ENCODE results near the gene C13orf46.

- TF ChIP-seq, protein P1, sequence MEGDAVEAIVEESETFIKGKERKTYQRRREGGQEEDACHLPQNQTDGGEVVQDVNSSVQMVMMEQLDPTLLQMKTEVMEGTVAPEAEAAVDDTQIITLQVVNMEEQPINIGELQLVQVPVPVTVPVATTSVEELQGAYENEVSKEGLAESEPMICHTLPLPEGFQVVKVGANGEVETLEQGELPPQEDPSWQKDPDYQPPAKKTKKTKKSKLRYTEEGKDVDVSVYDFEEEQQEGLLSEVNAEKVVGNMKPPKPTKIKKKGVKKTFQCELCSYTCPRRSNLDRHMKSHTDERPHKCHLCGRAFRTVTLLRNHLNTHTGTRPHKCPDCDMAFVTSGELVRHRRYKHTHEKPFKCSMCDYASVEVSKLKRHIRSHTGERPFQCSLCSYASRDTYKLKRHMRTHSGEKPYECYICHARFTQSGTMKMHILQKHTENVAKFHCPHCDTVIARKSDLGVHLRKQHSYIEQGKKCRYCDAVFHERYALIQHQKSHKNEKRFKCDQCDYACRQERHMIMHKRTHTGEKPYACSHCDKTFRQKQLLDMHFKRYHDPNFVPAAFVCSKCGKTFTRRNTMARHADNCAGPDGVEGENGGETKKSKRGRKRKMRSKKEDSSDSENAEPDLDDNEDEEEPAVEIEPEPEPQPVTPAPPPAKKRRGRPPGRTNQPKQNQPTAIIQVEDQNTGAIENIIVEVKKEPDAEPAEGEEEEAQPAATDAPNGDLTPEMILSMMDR (IDR thresholded peaks at IDR 0.05): no peak
- TF ChIP-seq POLR2A (IDR thresholded peaks at IDR 0.05): no peak
Observed at GRCh38 chr13:113977976-113978375, 4.1 kb upstream of the C13orf46 start.

Data from body of pancreas (tissue), 4 donors.